GM19452 (cell line): ENCODE results near the gene OR5K1.

Experiments
- ATAC-seq: cut with Tn5 transposase; IDR thresholded peaks from one replicate; pipeline ENCODE4 v1.9.1; 2021; ENCODE audit not compliant: unreplicated experiment

The OR5K1 gene

GRCh38 chr3:98462901-98463300 is at the start of gene OR5K1:
TSS of gene OR5K1 (plus strand) at chr3:98463201. CDS start at chr3:98469577, 6,376 bp downstream.
- ATAC-seq: no peak

GRCh38 chr3:98432575-98432974 is 30.4 kb upstream of the OR5K1 start:
- ATAC-seq: no peak

GRCh38 chr3:98433764-98434163 is 29.2 kb upstream of the OR5K1 start:
- ATAC-seq: no peak

- ATAC-seq: no peak
Measured at GRCh38 chr3:98434412-98434811, 28.6 kb upstream of the OR5K1 start.

- no peak for ATAC-seq
Measured at GRCh38 chr3:98440283-98440682, 22.7 kb upstream of the OR5K1 start.

- ATAC-seq: peak; percentile 84
Measured at GRCh38 chr3:98445949-98446406, 17.0 kb upstream of the OR5K1 start.

GRCh38 chr3:98449606-98450193 is 13.3 kb upstream of the OR5K1 start:
- ATAC-seq: no peak

GRCh38 chr3:98450372-98450771 is 12.6 kb upstream of the OR5K1 start:
- ATAC-seq: no peak

GRCh38 chr3:98453827-98454226 is 9.2 kb upstream of the OR5K1 start:
- ATAC-seq: no peak

GRCh38 chr3:98454929-98455328 is 8.1 kb upstream of the OR5K1 start:
- no peak for ATAC-seq

- no peak for ATAC-seq
Measured at GRCh38 chr3:98457543-98457942, 5.5 kb upstream of the OR5K1 start.

GRCh38 chr3:98460220-98460619 is 2.8 kb upstream of the OR5K1 start:
- ATAC-seq: no peak

- ATAC-seq: no peak
Measured at GRCh38 chr3:98482717-98483482, 19.9 kb downstream of the OR5K1 start.

GRCh38 chr3:98483626-98484025 is 20.6 kb downstream of the OR5K1 start:
- no peak for ATAC-seq

- no peak for ATAC-seq
Measured at GRCh38 chr3:98497381-98497780, 34.4 kb downstream of the OR5K1 start, which contains the start of gene OR5K2. TSS of gene OR5K2 (plus strand) at chr3:98497681. CDS start at chr3:98497681, 0 bp downstream.

GRCh38 chr3:98500019-98500418 is 37.0 kb downstream of the OR5K1 start:
- no peak for ATAC-seq

- ATAC-seq: no peak
Measured at GRCh38 chr3:98501270-98501669, 38.3 kb downstream of the OR5K1 start.

- ATAC-seq: no peak
Measured at GRCh38 chr3:98501863-98502576, 39.0 kb downstream of the OR5K1 start.

- no peak for ATAC-seq
Measured at GRCh38 chr3:98504539-98504938, 41.5 kb downstream of the OR5K1 start.

GRCh38 chr3:98508582-98508981 is 45.6 kb downstream of the OR5K1 start:
- no peak for ATAC-seq

GRCh38 chr3:98512576-98512975 is 49.6 kb downstream of the OR5K1 start:
- no peak for ATAC-seq

GRCh38 chr3:98513091-98513511 is 50.1 kb downstream of the OR5K1 start:
- no peak for ATAC-seq
